ENCODE measurements around the gene AREG. TPM values are rescaled to one million over a fixed set of nuclear protein-coding genes. Genes with fewer than 3 reads are reported as not detected.
"Not testable (repeated sequence)": the region's sequence is repeated elsewhere in the genome, so short reads cannot be mapped to it uniquely, and the experiment has no call there.

AREG gene, protein sequence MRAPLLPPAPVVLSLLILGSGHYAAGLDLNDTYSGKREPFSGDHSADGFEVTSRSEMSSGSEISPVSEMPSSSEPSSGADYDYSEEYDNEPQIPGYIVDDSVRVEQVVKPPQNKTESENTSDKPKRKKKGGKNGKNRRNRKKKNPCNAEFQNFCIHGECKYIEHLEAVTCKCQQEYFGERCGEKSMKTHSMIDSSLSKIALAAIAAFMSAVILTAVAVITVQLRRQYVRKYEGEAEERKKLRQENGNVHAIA
- total RNA-seq (under 1 TPM; 0.22 to 0.69 TPM), polyA plus RNA-seq (ENCODE audit: insufficient read length in 2 of 2) (under 1 TPM in 1 of 2 donors, not detected in 1; 0.33 TPM)
- long read RNA-seq, donor 1, result 0 reads
- long read RNA-seq, donor 2, result 0 reads
- long read RNA-seq, donor 3, result 0 reads
- long read RNA-seq, donor 4, result 0 reads

DNA sequence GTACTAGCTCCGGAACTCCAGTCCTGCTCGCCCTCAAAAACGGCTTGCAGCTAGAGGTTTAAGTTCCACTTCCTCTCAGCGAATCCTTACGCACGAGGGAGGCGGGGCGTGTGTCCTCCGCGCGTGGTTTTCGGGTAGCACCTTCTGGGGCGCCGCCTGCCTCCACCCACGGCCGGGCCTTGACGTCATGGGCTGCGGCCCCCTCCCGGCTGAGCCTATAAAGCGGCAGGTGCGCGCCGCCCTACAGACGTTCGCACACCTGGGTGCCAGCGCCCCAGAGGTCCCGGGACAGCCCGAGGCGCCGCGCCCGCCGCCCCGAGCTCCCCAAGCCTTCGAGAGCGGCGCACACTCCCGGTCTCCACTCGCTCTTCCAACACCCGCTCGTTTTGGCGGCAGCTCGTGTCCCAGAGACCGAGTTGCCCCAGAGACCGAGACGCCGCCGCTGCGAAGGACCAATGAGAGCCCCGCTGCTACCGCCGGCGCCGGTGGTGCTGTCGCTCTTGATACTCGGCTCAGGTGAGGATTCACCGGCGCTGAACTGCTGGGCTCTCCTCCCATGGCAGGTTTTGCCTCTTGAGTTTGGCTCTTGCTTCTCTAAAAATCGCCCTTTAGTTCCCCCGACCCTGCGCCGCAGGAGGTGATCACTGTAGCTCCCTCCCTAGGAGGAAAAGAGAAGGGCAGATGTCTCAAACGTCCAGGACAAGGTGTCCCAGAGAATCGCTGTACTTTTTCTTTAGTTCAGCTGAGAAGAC lies at the start of gene AREG:
AREG (plus strand) TSS at position 246 of the 752 bp plus-strand sequence; CDS start at position 456, 210 bp downstream.
- peak in 3 of 6 donors; percentile 19 to 68 (median 58) for DNase-seq (ENCODE audit: low read depth in 4 of 6, low spot score in 6 of 6)
- Histone ChIP-seq H3K36me3 (ENCODE audit: control insufficient read depth, insufficient read depth, low read length) (no peaks in the 10 kb centered on the region), H3K27ac (ENCODE audit: low read depth, low read length) (no peak within 1 kb of the TSS), H3K9me3 (ENCODE audit: control insufficient read depth, insufficient read depth, low read length) (no peaks in the 10 kb centered on the region), H3K4me3 (ENCODE audit: low read depth, low read length) (peak within 1 kb of the TSS; percentile 55), H3K4me1 (ENCODE audit: control insufficient read depth, insufficient read depth, low read length) (peaks cover 8% of the 10 kb centered on the region), H3K27me3 (ENCODE audit: control insufficient read depth, insufficient read depth, low read length) (peaks cover 11% of the 10 kb centered on the region)
- under 1% methylated on average over 62 of the region's 64 CpGs for WGBS (ENCODE audit: insufficient coverage)

DNA sequence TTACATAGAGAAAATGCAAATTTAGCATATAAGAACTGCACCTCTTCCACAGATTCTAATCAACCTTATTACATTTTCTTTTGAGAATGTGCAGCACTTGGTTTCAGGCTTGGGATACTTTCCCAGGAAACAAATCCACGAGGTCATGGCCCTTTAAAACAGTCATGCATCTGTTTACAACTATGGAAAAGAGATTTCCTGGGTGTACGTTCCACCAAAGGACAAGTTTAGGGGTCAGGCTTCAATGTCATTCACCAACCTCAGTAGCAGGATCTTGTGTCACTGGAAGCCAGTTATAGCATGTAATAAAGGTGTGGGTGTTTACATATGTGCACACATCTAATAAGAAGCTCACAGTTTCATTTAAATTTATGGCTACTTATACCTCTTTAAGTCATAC lies 49.3 kb upstream of the AREG start:
- H3K4me1 ChIP-seq (ENCODE audit: control insufficient read depth, insufficient read depth, low read length), result no peaks in the 10 kb centered on the region
- no peaks in the 10 kb centered on the region for H3K9me3 ChIP-seq (ENCODE audit: control insufficient read depth, insufficient read depth, low read length)
- DNase-seq (ENCODE audit: low read depth in 4 of 6, low spot score in 6 of 6), result no peak
- no peaks in the 10 kb centered on the region for H3K27me3 ChIP-seq (ENCODE audit: control insufficient read depth, insufficient read depth, low read length)
- no peak overlapping the region for H3K27ac ChIP-seq (ENCODE audit: low read depth, low read length)
- H3K4me3 ChIP-seq (ENCODE audit: low read depth, low read length), result no peak overlapping the region
- WGBS (ENCODE audit: insufficient coverage), result 60% methylated on average over 1 of the region's 2 CpGs
- H3K36me3 ChIP-seq (ENCODE audit: control insufficient read depth, insufficient read depth, low read length), result no peaks in the 10 kb centered on the region

DNA sequence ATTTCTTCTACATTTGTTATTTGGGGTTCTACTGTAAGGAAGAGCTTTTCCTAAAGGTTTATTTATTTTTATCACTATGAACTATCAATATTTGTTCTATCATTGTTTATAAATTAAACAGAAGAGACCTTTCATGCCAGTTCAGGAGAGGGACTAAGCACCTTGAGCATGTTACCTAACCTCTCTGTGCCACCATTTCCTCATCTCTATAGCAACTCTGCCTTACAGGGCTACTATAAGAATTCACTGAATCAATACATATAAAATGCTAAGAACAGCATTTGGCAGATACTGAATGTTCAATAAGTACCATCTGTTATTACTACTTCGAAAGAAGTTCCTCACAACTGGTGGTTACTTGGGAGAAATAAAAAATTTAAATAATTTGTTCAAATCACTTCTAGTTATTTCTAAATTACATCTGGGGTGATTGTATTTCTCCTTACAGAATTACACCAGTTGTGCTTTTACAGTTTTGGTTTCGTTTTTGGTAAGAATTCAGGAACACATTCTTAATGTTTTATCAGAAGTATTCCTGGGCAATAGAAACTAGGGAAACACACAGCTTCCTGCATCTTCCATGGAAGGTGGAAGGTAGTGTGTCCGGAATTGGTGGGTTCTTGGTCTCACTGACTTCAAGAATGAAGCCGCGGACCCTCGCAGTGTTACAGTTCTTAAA lies 47.0 kb upstream of the AREG start:
- Histone ChIP-seq H3K36me3 (ENCODE audit: control insufficient read depth, insufficient read depth, low read length) (no peaks in the 10 kb centered on the region), H3K27me3 (ENCODE audit: control insufficient read depth, insufficient read depth, low read length) (no peaks in the 10 kb centered on the region), H3K27ac (ENCODE audit: low read depth, low read length) (no peak overlapping the region), H3K4me1 (ENCODE audit: control insufficient read depth, insufficient read depth, low read length) (no peaks in the 10 kb centered on the region), H3K4me3 (ENCODE audit: low read depth, low read length) (no peak overlapping the region), H3K9me3 (ENCODE audit: control insufficient read depth, insufficient read depth, low read length) (no peaks in the 10 kb centered on the region)
- no peak for DNase-seq (ENCODE audit: low read depth in 4 of 6, low spot score in 6 of 6)
- WGBS (ENCODE audit: insufficient coverage), result 0% methylated on average over 1 of the region's 6 CpGs

DNA sequence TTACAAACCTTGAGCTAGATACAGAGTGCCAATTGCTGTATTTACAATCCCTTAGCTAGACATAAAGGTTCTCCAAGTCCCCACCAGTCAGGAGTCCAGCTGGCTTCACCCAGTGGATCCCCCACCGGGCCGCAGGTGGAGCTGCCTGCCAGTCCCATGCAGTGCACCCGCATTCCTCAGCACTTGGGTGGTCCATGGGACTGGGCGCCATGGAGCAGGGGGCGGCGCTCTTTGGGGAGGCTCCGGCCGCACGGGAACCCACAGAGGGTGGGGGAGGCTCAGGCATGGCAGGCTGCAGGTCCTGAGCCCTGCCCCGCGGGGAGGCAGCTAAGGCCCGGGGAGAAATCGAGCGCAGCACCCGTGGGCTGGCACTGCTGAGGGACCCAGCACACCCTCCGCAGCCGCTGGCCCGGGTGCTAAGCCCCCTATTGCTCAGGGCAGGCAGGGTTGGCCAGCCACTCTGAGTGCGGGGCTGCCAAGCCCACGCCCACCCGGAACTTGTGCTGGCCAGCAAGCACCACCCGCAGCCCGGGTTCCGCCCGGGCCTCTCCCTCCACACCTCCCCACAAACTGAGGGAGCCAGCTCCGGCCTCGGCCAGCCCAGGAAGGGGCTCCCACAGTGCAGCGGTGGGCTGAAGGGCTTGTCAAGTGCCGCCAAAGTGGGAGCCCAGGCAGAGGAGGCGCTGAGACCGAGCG lies 45.9 kb upstream of the AREG start:
- H3K9me3 ChIP-seq (ENCODE audit: control insufficient read depth, insufficient read depth, low read length); H3K27ac ChIP-seq (ENCODE audit: low read depth, low read length); H3K36me3 ChIP-seq (ENCODE audit: control insufficient read depth, insufficient read depth, low read length); H3K4me1 ChIP-seq (ENCODE audit: control insufficient read depth, insufficient read depth, low read length); H3K4me3 ChIP-seq (ENCODE audit: low read depth, low read length); DNase-seq (ENCODE audit: low read depth in 4 of 6, low spot score in 6 of 6); H3K27me3 ChIP-seq (ENCODE audit: control insufficient read depth, insufficient read depth, low read length): not testable (repeated sequence)
- WGBS (ENCODE audit: insufficient coverage), result 95% methylated on average over 32 of the region's 32 CpGs

DNA sequence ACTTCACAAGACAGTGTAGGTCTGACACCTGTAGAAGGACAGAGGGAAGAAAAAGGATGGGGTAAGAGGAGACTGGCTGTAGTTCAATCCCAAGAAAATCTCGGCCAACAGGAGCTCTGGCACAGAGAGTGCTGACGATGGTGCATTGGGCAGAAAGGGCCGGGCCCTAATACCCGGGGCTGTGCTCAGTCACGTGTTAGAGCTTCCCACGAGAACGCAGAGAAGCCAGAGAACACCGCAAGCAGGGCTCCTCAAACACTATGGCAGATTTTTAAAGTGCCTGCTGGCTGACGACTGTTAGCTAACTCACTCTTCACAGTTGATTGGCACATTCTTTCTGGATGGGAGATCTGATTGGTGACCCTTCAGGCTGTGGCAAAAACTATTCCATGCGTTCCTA lies 44.5 kb upstream of the AREG start:
- H3K9me3 ChIP-seq (ENCODE audit: control insufficient read depth, insufficient read depth, low read length), result no peaks in the 10 kb centered on the region
- H3K27me3 ChIP-seq (ENCODE audit: control insufficient read depth, insufficient read depth, low read length), result no peaks in the 10 kb centered on the region
- 100% methylated on average over 4 of the region's 10 CpGs for WGBS (ENCODE audit: insufficient coverage)
- DNase-seq (ENCODE audit: low read depth in 4 of 6, low spot score in 6 of 6), result no peak
- no peak overlapping the region for H3K4me3 ChIP-seq (ENCODE audit: low read depth, low read length)
- H3K27ac ChIP-seq (ENCODE audit: low read depth, low read length), result no peak overlapping the region
- H3K36me3 ChIP-seq (ENCODE audit: control insufficient read depth, insufficient read depth, low read length), result no peaks in the 10 kb centered on the region
- no peaks in the 10 kb centered on the region for H3K4me1 ChIP-seq (ENCODE audit: control insufficient read depth, insufficient read depth, low read length)

DNA sequence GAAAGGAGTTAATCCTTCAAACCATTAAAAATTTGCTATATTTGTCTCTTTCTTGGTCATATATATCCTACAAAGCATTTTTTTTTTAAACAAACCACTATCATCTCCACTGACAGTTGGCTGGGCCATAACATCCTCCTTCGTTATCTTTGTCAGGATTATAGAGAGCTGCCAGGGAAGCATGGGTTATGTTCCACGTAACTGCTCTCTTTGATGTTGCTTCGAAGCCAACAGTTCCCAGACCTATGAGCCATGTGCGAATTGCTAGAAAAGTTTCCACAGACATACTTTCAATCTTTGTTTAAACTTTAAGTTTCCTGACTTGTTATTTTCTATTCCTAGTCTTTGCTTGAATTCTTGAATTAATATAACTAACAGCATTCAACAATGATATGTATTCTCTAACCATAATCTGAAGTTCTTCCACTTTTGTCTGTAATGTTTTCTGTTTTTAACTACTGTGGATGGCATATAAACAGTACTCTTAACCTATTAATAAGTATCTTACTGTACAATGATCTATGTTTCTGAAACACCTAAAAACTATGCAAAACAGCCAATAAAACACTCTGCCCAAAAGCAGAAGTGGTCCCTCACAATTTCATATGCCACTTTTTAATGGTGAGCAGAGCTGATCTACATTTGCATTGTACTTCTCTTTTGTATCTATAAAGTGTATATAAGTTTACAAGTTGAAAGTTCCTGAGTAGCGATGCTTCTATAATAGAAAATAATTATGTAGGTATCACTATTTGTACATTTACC lies 42.1 kb upstream of the AREG start:
- WGBS (ENCODE audit: insufficient coverage), result 84% methylated on average over 3 of the region's 5 CpGs
- Histone ChIP-seq H3K27me3 (ENCODE audit: control insufficient read depth, insufficient read depth, low read length) (no peaks in the 10 kb centered on the region), H3K27ac (ENCODE audit: low read depth, low read length) (no peak overlapping the region), H3K36me3 (ENCODE audit: control insufficient read depth, insufficient read depth, low read length) (no peaks in the 10 kb centered on the region), H3K9me3 (ENCODE audit: control insufficient read depth, insufficient read depth, low read length) (no peaks in the 10 kb centered on the region), H3K4me3 (ENCODE audit: low read depth, low read length) (no peak overlapping the region), H3K4me1 (ENCODE audit: control insufficient read depth, insufficient read depth, low read length) (no peaks in the 10 kb centered on the region)
- no peak for DNase-seq (ENCODE audit: low read depth in 4 of 6, low spot score in 6 of 6)

DNA sequence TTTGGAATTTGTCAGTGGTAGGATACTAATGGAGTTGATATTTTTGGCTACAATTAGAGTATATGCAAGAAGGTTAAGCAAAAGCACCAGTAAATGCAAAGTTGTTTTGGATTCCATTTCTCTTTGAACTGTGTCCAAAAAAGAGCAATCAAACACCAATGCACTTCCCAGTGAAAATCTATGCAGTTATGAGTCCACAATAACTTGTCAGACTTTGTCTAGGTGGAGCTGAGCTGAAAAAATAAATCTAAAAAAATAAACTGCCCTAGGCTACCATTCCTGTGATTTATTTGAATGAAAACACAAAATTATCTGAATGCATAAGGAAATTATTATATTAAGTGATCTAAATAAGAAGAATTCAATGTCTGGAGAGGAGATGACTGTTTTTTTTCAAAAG lies 37.0 kb upstream of the AREG start:
- Histone ChIP-seq H3K27me3 (ENCODE audit: control insufficient read depth, insufficient read depth, low read length) (no peaks in the 10 kb centered on the region), H3K4me1 (ENCODE audit: control insufficient read depth, insufficient read depth, low read length) (no peaks in the 10 kb centered on the region), H3K9me3 (ENCODE audit: control insufficient read depth, insufficient read depth, low read length) (no peaks in the 10 kb centered on the region), H3K4me3 (ENCODE audit: low read depth, low read length) (no peak overlapping the region), H3K36me3 (ENCODE audit: control insufficient read depth, insufficient read depth, low read length) (no peaks in the 10 kb centered on the region), H3K27ac (ENCODE audit: low read depth, low read length) (no peak overlapping the region)
- DNase-seq (ENCODE audit: low read depth in 4 of 6, low spot score in 6 of 6), result peak in 1 of 6 donors; percentile 7

DNA sequence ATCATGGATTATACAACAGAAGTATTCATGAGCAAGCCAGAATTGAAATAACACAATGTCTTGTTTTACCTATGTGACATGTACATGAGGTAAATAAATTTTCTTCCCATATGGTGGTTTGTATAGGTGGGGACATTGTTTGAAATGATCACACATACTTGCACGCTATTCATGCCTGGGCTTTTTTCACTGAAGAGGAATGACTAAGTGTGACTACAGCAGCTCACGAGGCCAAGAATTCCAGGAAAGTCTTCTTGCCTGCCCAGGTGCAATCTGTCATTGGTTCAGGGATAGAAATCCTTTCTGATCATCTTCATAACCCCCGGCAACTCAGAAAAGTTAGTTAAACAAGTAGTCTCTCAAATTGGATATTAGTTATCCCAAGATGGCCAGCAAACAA lies 36.3 kb upstream of the AREG start:
- no peak for DNase-seq (ENCODE audit: low read depth in 4 of 6, low spot score in 6 of 6)
- H3K4me3 ChIP-seq (ENCODE audit: low read depth, low read length), result no peak overlapping the region
- WGBS (ENCODE audit: insufficient coverage), result 100% methylated on average over 2 of the region's 3 CpGs
- H3K27me3 ChIP-seq (ENCODE audit: control insufficient read depth, insufficient read depth, low read length), result no peaks in the 10 kb centered on the region
- no peak overlapping the region for H3K27ac ChIP-seq (ENCODE audit: low read depth, low read length)
- no peaks in the 10 kb centered on the region for H3K36me3 ChIP-seq (ENCODE audit: control insufficient read depth, insufficient read depth, low read length)
- H3K4me1 ChIP-seq (ENCODE audit: control insufficient read depth, insufficient read depth, low read length), result no peaks in the 10 kb centered on the region
- no peaks in the 10 kb centered on the region for H3K9me3 ChIP-seq (ENCODE audit: control insufficient read depth, insufficient read depth, low read length)

DNA sequence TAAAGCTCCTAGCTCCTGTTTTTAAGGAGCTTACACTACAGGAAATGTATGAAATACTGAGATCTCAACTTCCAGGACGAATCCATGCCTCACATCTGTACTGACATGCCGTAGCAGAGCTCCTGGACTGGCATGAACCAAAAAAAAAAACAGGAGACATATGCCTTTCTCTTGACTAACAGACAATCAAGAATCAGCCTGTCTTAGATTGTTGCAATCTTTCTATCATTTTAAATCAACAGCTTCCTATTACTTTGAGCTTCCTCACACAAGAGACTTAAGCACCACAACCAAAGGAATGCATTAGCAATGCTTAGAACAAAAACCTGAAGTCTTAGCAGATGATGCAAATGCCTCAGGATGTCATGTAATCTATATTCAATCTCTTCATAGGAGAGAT lies 34.7 kb upstream of the AREG start:
- Histone ChIP-seq H3K4me3 (ENCODE audit: low read depth, low read length) (no peak overlapping the region), H3K4me1 (ENCODE audit: control insufficient read depth, insufficient read depth, low read length) (no peaks in the 10 kb centered on the region), H3K27ac (ENCODE audit: low read depth, low read length) (no peak overlapping the region), H3K36me3 (ENCODE audit: control insufficient read depth, insufficient read depth, low read length) (no peaks in the 10 kb centered on the region), H3K9me3 (ENCODE audit: control insufficient read depth, insufficient read depth, low read length) (no peaks in the 10 kb centered on the region), H3K27me3 (ENCODE audit: control insufficient read depth, insufficient read depth, low read length) (no peaks in the 10 kb centered on the region)
- DNase-seq (ENCODE audit: low read depth in 4 of 6, low spot score in 6 of 6), result peak in 1 of 6 donors; percentile 1
- WGBS (ENCODE audit: insufficient coverage), result 95% methylated on average over 2 of the region's 2 CpGs
